GM23248 (cell line): ENCODE measurements around the gene PCP4. TPM values are rescaled to one million over a fixed set of nuclear protein-coding genes. Genes with fewer than 3 reads are reported as not detected.

ENCODE experiments used
- DNase-seq: peaks from one replicate; pipeline ENCODE4 v3.0.0-alpha.2; 2015
- H2AFZ ChIP-seq: fragments of 200-600 bp; sonication (generic); 2 replicates; pipeline ENCODE4 v1.6.1; 2016; ENCODE audit warnings: antibody characterized with exemption
- H3F3A ChIP-seq: fragments of 200-600 bp; sonication (generic); 2 replicates; pipeline ENCODE4 v1.6.1; 2016; ENCODE audit warnings: mild to moderate bottlenecking, antibody characterized with exemption, mixed run types; ENCODE audit not compliant: insufficient read depth
- H3K27ac ChIP-seq: fragments of 200-600 bp; sonication (generic); 2 replicates; pipeline ENCODE4 v1.5.1; 2016; ENCODE audit warnings: mild to moderate bottlenecking
- H3K27me3 ChIP-seq: fragments of 200-600 bp; sonication (generic); replicated peaks from 2 replicates; pipeline ENCODE4 v1.6.1; 2016; ENCODE audit warnings: mild to moderate bottlenecking; ENCODE audit not compliant: insufficient read depth
- H3K36me3 ChIP-seq: fragments of 200-600 bp; sonication (generic); 2 replicates; pipeline ENCODE4 v1.6.1; 2016; ENCODE audit warnings: low read depth, mild to moderate bottlenecking
- H3K4me1 ChIP-seq: fragments of 200-600 bp; sonication (generic); 2 replicates; pipeline ENCODE4 v1.6.1; 2016; ENCODE audit warnings: mild to moderate bottlenecking; ENCODE audit not compliant: insufficient read depth
- H3K4me2 ChIP-seq: fragments of 200-600 bp; sonication (generic); one replicate; pipeline ENCODE4 v1.6.1; 2016; ENCODE audit warnings: mild to moderate bottlenecking; ENCODE audit not compliant: unreplicated experiment
- H3K4me3 ChIP-seq: fragments of 200-600 bp; sonication (generic); 2 replicates; pipeline ENCODE4 v1.5.1; 2016; ENCODE audit warnings: mild to moderate bottlenecking
- H3K79me2 ChIP-seq: fragments of 200-600 bp; sonication (generic); 2 replicates; pipeline ENCODE4 v1.6.1; 2016; ENCODE audit warnings: mild to moderate bottlenecking; ENCODE audit not compliant: insufficient read depth
- H3K9ac ChIP-seq: fragments of 200-600 bp; sonication (generic); 2 replicates; pipeline ENCODE4 v1.6.1; 2016; ENCODE audit warnings: mild to moderate bottlenecking
- H3K9me2 ChIP-seq: fragments of 200-600 bp; sonication (generic); 2 replicates; pipeline ENCODE4 v1.6.1; 2016; ENCODE audit warnings: mixed run types, mild to moderate bottlenecking, moderate library complexity; ENCODE audit not compliant: insufficient read depth
- H3K9me3 ChIP-seq: fragments of 200-600 bp; sonication (generic); one replicate; pipeline ENCODE4 v1.6.1; 2017; ENCODE audit warnings: low read depth
- H4K20me1 ChIP-seq: fragments of 200-600 bp; sonication (generic); 2 replicates; pipeline ENCODE4 v1.6.0; 2016; ENCODE audit not compliant: insufficient read depth
- EZH2 ChIP-seq: fragments of 200-600 bp; sonication (generic); IDR thresholded peaks from 2 replicates; pipeline ENCODE4 v1.6.1; 2018; ENCODE audit warnings: antibody characterized with exemption, mild to moderate bottlenecking; ENCODE audit not compliant: insufficient read depth, poor library complexity, severe bottlenecking
- EZH2phosphoT487 ChIP-seq: fragments of 200-600 bp; sonication (generic); IDR thresholded peaks from 2 replicates; pipeline ENCODE4 v1.6.1; 2018; ENCODE audit warnings: antibody characterized with exemption, moderate library complexity, mild to moderate bottlenecking, low read depth; ENCODE audit not compliant: insufficient read depth
- WGBS, 2 experiments: methylation state at CpG; one replicate each; pipeline ENCODE4 v1.1.6; 2015 to 2017; ENCODE audit warnings: low lambda C conversion rate in 2 of 2, low coverage in 1 of 2; ENCODE audit errors: missing lambda C conversion rate in 2 of 2; 5-methylcytosine and 5-hydroxymethylcytosine counted together
- in situ Hi-C: fragments of 300-500 bp; cut with MboI; formaldehyde crosslinking; loops from 2 replicates; pipeline ENCODE4 v1.15.0; 2020
- polyA plus RNA-seq: library from polyadenylated mRNA; unstranded; fragments of >200 nt; fragmentation: Nextera tagmentation; extraction: Ambion mirVana; gene quantifications from 2 replicates; pipeline ENCODE4 v1.2.1, GENCODE V29; 2016
- total RNA-seq: library from RNA; depleted of rRNA; stranded (reverse); fragments of >200 nt; shearing (Covaris generic); gene quantifications from 2 replicates; pipeline ENCODE4 v1.2.3, GENCODE V29; 2014

The PCP4 gene
- total and polyA plus RNA-seq, 2 experiments from 2014 or later = not detected

GRCh38 chr21:39881661-39882060 lies 14.4 kb downstream of the PCP4 start:
- H3K9ac ChIP-seq = no peak overlapping the region

GRCh38 chr21:39882151-39882838 lies 15.1 kb downstream of the PCP4 start:
- Histone ChIP-seq H3K79me2 (no peaks in the 10 kb centered on the region), H3F3A (no peaks in the 10 kb centered on the region), H3K9ac (no peak overlapping the region), H3K4me1 (no peaks in the 10 kb centered on the region), H3K4me2 (no peak overlapping the region), H3K36me3 (no peaks in the 10 kb centered on the region), H2AFZ (no peak overlapping the region), H4K20me1 (no peaks in the 10 kb centered on the region), H3K27me3 (no peaks in the 10 kb centered on the region), H3K9me3 (peaks cover 3% of the 10 kb centered on the region), H3K27ac (no peak overlapping the region), H3K4me3 (no peak overlapping the region), H3K9me2 (no peaks in the 10 kb centered on the region)
- 33 to 35% methylated on average over 13 of the region's 13 CpGs for WGBS, 2 experiments
- in situ Hi-C loops = no loop called here
- no peak for DNase-seq
- TF ChIP-seq EZH2 = no peak
- TF ChIP-seq EZH2phosphoT487 = no peak

More at GRCh38 chr21:39881661-39882060, 14.4 kb downstream of the PCP4 start:
- WGBS, 2 experiments = 8 to 11% methylated on average over 8 of the region's 8 CpGs
- Histone ChIP-seq H3K36me3 (no peaks in the 10 kb centered on the region), H2AFZ (no peak overlapping the region), H3K9me2 (no peaks in the 10 kb centered on the region), H3K9me3 (no peaks in the 10 kb centered on the region), H4K20me1 (no peaks in the 10 kb centered on the region), H3K27me3 (no peaks in the 10 kb centered on the region), H3K27ac (no peak overlapping the region), H3K79me2 (no peaks in the 10 kb centered on the region), H3K4me2 (no peak overlapping the region), H3K4me1 (no peaks in the 10 kb centered on the region), H3K4me3 (no peak overlapping the region), H3F3A (no peaks in the 10 kb centered on the region)
- in situ Hi-C loops = no loop called here
- no peak for TF ChIP-seq EZH2
- no peak for TF ChIP-seq EZH2phosphoT487
- DNase-seq = no peak

GRCh38 chr21:39882839-39883195 lies 15.6 kb downstream of the PCP4 start:
- no peak overlapping the region for H3K9ac ChIP-seq
- TF ChIP-seq EZH2phosphoT487 = no peak
- no peak for TF ChIP-seq EZH2
- H3K4me2 ChIP-seq = no peak overlapping the region
- H3K79me2 ChIP-seq = no peaks in the 10 kb centered on the region
- in situ Hi-C loops = no loop called here
- H3K36me3 ChIP-seq = no peaks in the 10 kb centered on the region
- DNase-seq = no peak
- no peaks in the 10 kb centered on the region for H3K9me2 ChIP-seq
- H4K20me1 ChIP-seq = no peaks in the 10 kb centered on the region
- no peak overlapping the region for H3K27ac ChIP-seq
- peaks cover 3% of the 10 kb centered on the region for H3K9me3 ChIP-seq
- H3K27me3 ChIP-seq = no peaks in the 10 kb centered on the region
- H3F3A ChIP-seq = no peaks in the 10 kb centered on the region
- no peak overlapping the region for H2AFZ ChIP-seq
- WGBS, 2 experiments = 6 to 11% methylated on average over 3 of the region's 3 CpGs
- no peak overlapping the region for H3K4me3 ChIP-seq
- H3K4me1 ChIP-seq = no peaks in the 10 kb centered on the region

- H4K20me1 ChIP-seq = no peaks in the 10 kb centered on the region
- no peak overlapping the region for H3K4me2 ChIP-seq
- H2AFZ ChIP-seq = no peak overlapping the region
- no peaks in the 10 kb centered on the region for H3F3A ChIP-seq
- H3K79me2 ChIP-seq = no peaks in the 10 kb centered on the region
- TF ChIP-seq EZH2phosphoT487 (no peak), EZH2 (no peak)
- H3K9me3 ChIP-seq = peaks cover 3% of the 10 kb centered on the region
- 23 to 24% methylated on average over 16 to 17 of the region's 17 CpGs for WGBS, 2 experiments
- H3K9me2 ChIP-seq = no peaks in the 10 kb centered on the region
- DNase-seq = no peak
- H3K9ac ChIP-seq = no peak overlapping the region
- H3K4me3 ChIP-seq = no peak overlapping the region
- H3K4me1 ChIP-seq = no peaks in the 10 kb centered on the region
- no peaks in the 10 kb centered on the region for H3K36me3 ChIP-seq
- in situ Hi-C loops = no loop called here
- no peak overlapping the region for H3K27ac ChIP-seq
- H3K27me3 ChIP-seq = no peaks in the 10 kb centered on the region
Observed at GRCh38 chr21:39885119-39885848, 18.0 kb downstream of the PCP4 start.
